ENCODE measurements around the gene PPP2R1B. TPM values are rescaled to one million over a fixed set of nuclear protein-coding genes. Genes with fewer than 3 reads are reported as not detected.

The PPP2R1B gene
- polyA plus RNA-seq, 2 of the 4 experiments (the other 2 are of a cell fraction) = 18.6 to 24.7 TPM

DNA sequence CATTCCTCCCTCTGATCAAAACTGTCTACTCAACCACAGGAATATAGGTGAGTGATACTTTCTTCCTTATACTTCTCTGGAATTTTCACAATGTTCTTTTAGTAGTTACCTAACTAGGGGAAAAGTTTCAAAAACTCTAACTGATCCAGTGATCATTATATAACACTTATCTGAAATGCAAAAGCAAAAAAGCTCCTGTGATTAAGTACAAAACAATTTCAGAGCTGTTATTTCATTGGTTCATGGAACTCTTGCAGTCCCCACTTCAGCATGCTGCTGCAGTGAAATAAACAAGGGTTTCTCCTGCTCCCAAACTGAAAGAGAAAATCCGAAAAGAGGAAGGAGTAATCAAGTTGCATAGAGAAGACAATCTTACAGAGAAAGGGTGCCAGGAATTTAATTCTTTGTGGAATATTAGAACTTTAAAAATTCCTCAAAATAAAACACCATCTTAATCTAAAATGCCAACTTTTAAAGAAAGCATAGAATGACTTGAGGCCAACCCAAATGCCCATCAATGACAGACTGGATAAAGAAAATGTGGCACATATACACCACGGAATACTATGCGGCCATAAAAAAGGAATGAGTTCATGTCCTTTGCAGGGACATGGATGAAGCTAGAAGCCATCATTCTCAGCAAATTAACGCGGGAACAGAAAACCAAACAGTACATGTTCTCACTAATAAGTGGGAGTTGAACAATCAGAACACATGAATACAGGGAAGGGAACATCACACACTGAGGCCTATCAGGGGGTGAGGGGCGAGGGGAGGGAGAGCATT is 20.3 kb downstream of the PPP2R1B start:
- POLR2A ChIA-PET = no interaction called here
- no peak for ATAC-seq
- Histone ChIP-seq H3K9me3 (no peaks in the 10 kb centered on the region), H3K4me3 (no peak overlapping the region), H3K27ac (no peak overlapping the region), H3K4me1 (peaks cover 9% of the 10 kb centered on the region; the same call in 1 of the 3 replicates), H3K4me2 (peak overlapping the region; percentile 8; the same call in 1 of the 3 replicates)
- WGBS (ENCODE audit: missing lambda C conversion rate) = 90% methylated on average over 6 of the region's 6 CpGs
- DNase-seq (ENCODE audit: low read depth in 1 of 2, low spot score in 1 of 2) = no peak
- CTCF ChIA-PET = interaction anchor here (1.0 kb wide), 1 partner anchor 12 kb away, joined by 3 read pairs; no protein-coding TSS in a partner anchor
- TF ChIP-seq EP300 (IDR thresholded peaks at IDR 0.05) = no peak
- no peak for TF ChIP-seq PHF8 (IDR thresholded peaks at IDR 0.05; ENCODE audit: borderline replicate concordance, low read depth)
- no peak for TF ChIP-seq NFE2L2 (conservative IDR thresholded peaks at IDR 0.05; ENCODE audit: low read length)
- no peak for TF ChIP-seq TFCP2L1 (CRISPR knock-in tag; IDR thresholded peaks at IDR 0.05)
- no peak for TF ChIP-seq HDAC2 (IDR thresholded peaks at IDR 0.05)
- no peak for TF ChIP-seq RCOR1 (IDR thresholded peaks at IDR 0.05; ENCODE audit: low read depth, low read length)
- TF ChIP-seq HOXB13 (CRISPR knock-in tag; IDR thresholded peaks at IDR 0.05; ENCODE audit: low read depth) = no peak
- TF ChIP-seq, protein P1, sequence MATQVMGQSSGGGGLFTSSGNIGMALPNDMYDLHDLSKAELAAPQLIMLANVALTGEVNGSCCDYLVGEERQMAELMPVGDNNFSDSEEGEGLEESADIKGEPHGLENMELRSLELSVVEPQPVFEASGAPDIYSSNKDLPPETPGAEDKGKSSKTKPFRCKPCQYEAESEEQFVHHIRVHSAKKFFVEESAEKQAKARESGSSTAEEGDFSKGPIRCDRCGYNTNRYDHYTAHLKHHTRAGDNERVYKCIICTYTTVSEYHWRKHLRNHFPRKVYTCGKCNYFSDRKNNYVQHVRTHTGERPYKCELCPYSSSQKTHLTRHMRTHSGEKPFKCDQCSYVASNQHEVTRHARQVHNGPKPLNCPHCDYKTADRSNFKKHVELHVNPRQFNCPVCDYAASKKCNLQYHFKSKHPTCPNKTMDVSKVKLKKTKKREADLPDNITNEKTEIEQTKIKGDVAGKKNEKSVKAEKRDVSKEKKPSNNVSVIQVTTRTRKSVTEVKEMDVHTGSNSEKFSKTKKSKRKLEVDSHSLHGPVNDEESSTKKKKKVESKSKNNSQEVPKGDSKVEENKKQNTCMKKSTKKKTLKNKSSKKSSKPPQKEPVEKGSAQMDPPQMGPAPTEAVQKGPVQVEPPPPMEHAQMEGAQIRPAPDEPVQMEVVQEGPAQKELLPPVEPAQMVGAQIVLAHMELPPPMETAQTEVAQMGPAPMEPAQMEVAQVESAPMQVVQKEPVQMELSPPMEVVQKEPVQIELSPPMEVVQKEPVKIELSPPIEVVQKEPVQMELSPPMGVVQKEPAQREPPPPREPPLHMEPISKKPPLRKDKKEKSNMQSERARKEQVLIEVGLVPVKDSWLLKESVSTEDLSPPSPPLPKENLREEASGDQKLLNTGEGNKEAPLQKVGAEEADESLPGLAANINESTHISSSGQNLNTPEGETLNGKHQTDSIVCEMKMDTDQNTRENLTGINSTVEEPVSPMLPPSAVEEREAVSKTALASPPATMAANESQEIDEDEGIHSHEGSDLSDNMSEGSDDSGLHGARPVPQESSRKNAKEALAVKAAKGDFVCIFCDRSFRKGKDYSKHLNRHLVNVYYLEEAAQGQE (IDR thresholded peaks at IDR 0.05) = no peak
- TF ChIP-seq NR3C1 (IDR thresholded peaks at IDR 0.05) = no peak
- TF ChIP-seq, protein P2, sequence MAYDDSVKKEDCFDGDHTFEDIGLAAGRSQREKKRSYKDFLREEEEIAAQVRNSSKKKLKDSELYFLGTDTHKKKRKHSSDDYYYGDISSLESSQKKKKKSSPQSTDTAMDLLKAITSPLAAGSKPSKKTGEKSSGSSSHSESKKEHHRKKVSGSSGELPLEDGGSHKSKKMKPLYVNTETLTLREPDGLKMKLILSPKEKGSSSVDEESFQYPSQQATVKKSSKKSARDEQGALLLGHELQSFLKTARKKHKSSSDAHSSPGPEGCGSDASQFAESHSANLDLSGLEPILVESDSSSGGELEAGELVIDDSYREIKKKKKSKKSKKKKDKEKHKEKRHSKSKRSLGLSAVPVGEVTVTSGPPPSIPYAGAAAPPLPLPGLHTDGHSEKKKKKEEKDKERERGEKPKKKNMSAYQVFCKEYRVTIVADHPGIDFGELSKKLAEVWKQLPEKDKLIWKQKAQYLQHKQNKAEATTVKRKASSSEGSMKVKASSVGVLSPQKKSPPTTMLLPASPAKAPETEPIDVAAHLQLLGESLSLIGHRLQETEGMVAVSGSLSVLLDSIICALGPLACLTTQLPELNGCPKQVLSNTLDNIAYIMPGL (CRISPR knock-in tag; IDR thresholded peaks at IDR 0.05; ENCODE audit: borderline replicate concordance) = no peak
- TF ChIP-seq EHF (CRISPR knock-in tag; IDR thresholded peaks at IDR 0.05) = no peak
- no peak for TF ChIP-seq RARB (CRISPR knock-in tag; IDR thresholded peaks at IDR 0.05)
- TF ChIP-seq, protein P3, sequence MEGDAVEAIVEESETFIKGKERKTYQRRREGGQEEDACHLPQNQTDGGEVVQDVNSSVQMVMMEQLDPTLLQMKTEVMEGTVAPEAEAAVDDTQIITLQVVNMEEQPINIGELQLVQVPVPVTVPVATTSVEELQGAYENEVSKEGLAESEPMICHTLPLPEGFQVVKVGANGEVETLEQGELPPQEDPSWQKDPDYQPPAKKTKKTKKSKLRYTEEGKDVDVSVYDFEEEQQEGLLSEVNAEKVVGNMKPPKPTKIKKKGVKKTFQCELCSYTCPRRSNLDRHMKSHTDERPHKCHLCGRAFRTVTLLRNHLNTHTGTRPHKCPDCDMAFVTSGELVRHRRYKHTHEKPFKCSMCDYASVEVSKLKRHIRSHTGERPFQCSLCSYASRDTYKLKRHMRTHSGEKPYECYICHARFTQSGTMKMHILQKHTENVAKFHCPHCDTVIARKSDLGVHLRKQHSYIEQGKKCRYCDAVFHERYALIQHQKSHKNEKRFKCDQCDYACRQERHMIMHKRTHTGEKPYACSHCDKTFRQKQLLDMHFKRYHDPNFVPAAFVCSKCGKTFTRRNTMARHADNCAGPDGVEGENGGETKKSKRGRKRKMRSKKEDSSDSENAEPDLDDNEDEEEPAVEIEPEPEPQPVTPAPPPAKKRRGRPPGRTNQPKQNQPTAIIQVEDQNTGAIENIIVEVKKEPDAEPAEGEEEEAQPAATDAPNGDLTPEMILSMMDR (IDR thresholded peaks at IDR 0.05) = no peak
- TF ChIP-seq KDM5A (IDR thresholded peaks at IDR 0.05) = no peak
- TF ChIP-seq, protein P4, sequence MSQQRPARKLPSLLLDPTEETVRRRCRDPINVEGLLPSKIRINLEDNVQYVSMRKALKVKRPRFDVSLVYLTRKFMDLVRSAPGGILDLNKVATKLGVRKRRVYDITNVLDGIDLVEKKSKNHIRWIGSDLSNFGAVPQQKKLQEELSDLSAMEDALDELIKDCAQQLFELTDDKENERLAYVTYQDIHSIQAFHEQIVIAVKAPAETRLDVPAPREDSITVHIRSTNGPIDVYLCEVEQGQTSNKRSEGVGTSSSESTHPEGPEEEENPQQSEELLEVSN (IDR thresholded peaks at IDR 0.05; ENCODE audit: borderline replicate concordance, low read depth) = no peak
- no peak for FAIRE-seq

DNA sequence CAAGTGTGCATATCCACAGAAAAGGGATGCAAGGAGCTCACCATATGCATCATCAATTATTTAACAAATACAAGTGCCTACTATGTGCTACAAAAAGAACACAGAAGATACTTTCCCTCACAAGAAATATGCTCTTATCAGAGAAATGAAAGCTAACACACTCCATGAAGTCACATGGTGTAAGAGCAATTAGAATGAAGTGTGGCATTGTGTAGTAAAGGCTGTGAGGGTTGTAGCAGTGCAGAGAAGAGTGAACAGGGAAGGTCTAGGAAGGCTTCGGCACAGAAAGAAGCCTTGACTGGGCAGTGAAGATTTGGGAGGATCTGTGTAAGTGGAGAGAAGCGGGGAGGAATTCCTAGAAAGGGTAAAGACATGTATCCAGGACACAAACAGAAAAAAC is 22.5 kb downstream of the PPP2R1B start:
- no peak for DNase-seq (ENCODE audit: low read depth in 1 of 2, low spot score in 1 of 2)
- TF ChIP-seq HOXB5 (CRISPR knock-in tag; IDR thresholded peaks at IDR 0.05) = no peak
- no peak for TF ChIP-seq PHF8 (IDR thresholded peaks at IDR 0.05; ENCODE audit: borderline replicate concordance, low read depth)
- TF ChIP-seq, protein P1 (IDR thresholded peaks at IDR 0.05) = no peak
- TF ChIP-seq RARB (CRISPR knock-in tag; IDR thresholded peaks at IDR 0.05) = no peak
- TF ChIP-seq CBX2 (IDR thresholded peaks at IDR 0.05; ENCODE audit: borderline replicate concordance, low read depth) = no peak
- TF ChIP-seq HEYL (CRISPR knock-in tag; IDR thresholded peaks at IDR 0.05) = no peak
- no peak for TF ChIP-seq ESRRA (IDR thresholded peaks at IDR 0.05; ENCODE audit: borderline replicate concordance, low read length)
- TF ChIP-seq, protein P3 (IDR thresholded peaks at IDR 0.05) = no peak
- TF ChIP-seq NFE2L2 (conservative IDR thresholded peaks at IDR 0.05; ENCODE audit: low read length) = no peak
- no peak for TF ChIP-seq POLR2A (IDR thresholded peaks at IDR 0.05; ENCODE audit: low read length)
- TF ChIP-seq FOXS1 (CRISPR knock-in tag; IDR thresholded peaks at IDR 0.05) = no peak

More for the DNA sequence above, 22.5 kb downstream of the PPP2R1B start:
- no peak overlapping the region for H3K4me2 ChIP-seq
- FAIRE-seq (no peak), ATAC-seq (no peak)
- no peak overlapping the region for H3K27ac ChIP-seq
- H3K4me1 ChIP-seq = peaks cover 9% of the 10 kb centered on the region; the same call in 1 of the 3 replicates
- H3K4me3 ChIP-seq = no peak overlapping the region
- no peaks in the 10 kb centered on the region for H3K9me3 ChIP-seq
- ChIA-PET CTCF (interaction anchor here (1.0 to 1.2 kb wide), 2 partner anchors 16 to 369 kb away, joined by 3 read pairs; no protein-coding TSS in a partner anchor), POLR2A (no interaction called here)
- 94% methylated on average over 2 of the region's 2 CpGs for WGBS (ENCODE audit: missing lambda C conversion rate)

Measured in A549 (cell line).